Vagina (tissue), 2 donors: ENCODE results near the gene CASP10. TPM values are rescaled to one million over a fixed set of nuclear protein-coding genes. Genes with fewer than 3 reads are reported as not detected.
"Not testable (repeated sequence)": the region's sequence is repeated elsewhere in the genome, so short reads cannot be mapped to it uniquely, and the experiment has no call there.

Experiments used
- DNase-seq, 2 donors: peaks; one replicate each; pipeline ENCODE4 v3.0.0-alpha.2; 2017; ENCODE audit errors: extremely low spot score in 2 of 2
- H3K27ac ChIP-seq: fragments of 200-600 bp; sonication (generic); one replicate; pipeline ENCODE4 v1.5.1; 2019
- H3K27me3 ChIP-seq: fragments of 200-600 bp; sonication (generic); one replicate; pipeline ENCODE4 v1.5.1; 2019
- H3K36me3 ChIP-seq, 2 donors: fragments of 200-600 bp; sonication (generic); one replicate each; pipeline ENCODE4 v1.5.1; 2017 to 2019
- H3K4me1 ChIP-seq: fragments of 200-600 bp; sonication (generic); one replicate; pipeline ENCODE4 v1.5.1; 2019
- H3K4me3 ChIP-seq, 2 donors: fragments of 200-600 bp; sonication (generic); 1 replicate in 1 of 2; 2 replicates in 1 of 2; pipeline ENCODE4 v1.5.1; 2016 to 2019
- H3K9me3 ChIP-seq: fragments of 200-600 bp; sonication (generic); one replicate; pipeline ENCODE4 v1.5.1; 2019
- POLR2A ChIP-seq, 2 donors: fragments of 450-650 bp; IDR thresholded peaks; one replicate each; pipeline ENCODE4 v1.6.1; 2017; ENCODE audit warnings: antibody characterized with exemption in 2 of 2, mild to moderate bottlenecking in 2 of 2, moderate library complexity in 2 of 2
- POLR2AphosphoS5 ChIP-seq, 2 donors: sonication (generic); formaldehyde crosslinking; IDR thresholded peaks; one replicate each; pipeline ENCODE4 v1.9.0; 2017; ENCODE audit warnings: antibody characterized with exemption in 2 of 2, mild to moderate bottlenecking in 2 of 2, low read depth in 1 of 2; ENCODE audit not compliant: insufficient read depth in 1 of 2
- intact Hi-C: fragments of 100-400 bp; cut with DNase I; formaldehyde crosslinking; loops from one replicate; pipeline ENCODE4 v1.15.1; 2023
- total RNA-seq: library from RNA; depleted of rRNA; stranded (reverse); fragments of >200 nt; gene quantifications from one replicate; pipeline ENCODE4 v1.2.3, GENCODE V29; 2016
- TF ChIP-seq, protein P1 (sequence below), 3 experiments: fragments of 450-650 bp in 2 of 3; fragments of 200-600 bp in 1 of 3; sonication (generic) in 1 of 3; IDR thresholded peaks; one replicate each; pipeline ENCODE4 v1.5.1; 2017 to 2019; ENCODE audit warnings: antibody characterized with exemption in 3 of 3, mild to moderate bottlenecking in 2 of 3, moderate library complexity in 2 of 3

CASP10 gene
- total RNA-seq, 1 donor from 2014 or later = 8.3 TPM

DNA sequence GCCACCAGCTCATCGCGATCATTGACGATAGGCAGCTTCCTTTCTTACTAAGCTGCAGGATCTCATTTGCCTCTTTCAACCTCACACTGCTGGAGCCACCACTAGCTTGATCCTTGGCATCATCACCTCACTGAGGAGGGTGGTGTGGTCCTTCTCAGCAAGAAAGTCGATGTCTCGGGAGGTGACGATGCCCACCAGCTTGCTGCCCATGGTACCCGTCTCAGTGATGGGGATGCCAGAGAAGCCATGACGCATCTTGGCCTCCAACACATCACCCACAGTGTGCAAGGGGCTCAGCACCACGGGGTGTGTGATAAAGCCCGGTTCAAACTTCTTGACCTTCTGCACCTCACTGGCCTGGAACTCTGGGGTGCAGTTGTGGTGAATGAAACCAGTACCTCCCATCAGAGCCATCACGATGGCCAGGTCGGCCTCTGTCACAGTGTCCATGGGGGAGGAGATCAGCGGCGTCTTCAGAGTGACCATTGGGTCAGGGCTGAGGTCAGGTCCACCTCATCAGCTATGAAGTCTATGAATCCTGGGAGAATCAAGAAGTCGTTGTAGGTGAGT is 44.5 kb upstream of the CASP10 start:
- Histone ChIP-seq H3K9me3 (no peaks in the 10 kb centered on the region), H3K4me3 (no peak overlapping the region), H3K36me3 (peaks cover 0 to 65% of the 10 kb centered on the region in 2 donors), H3K27ac (no peak overlapping the region), H3K27me3 (no peaks in the 10 kb centered on the region), H3K4me1 (peaks cover 20% of the 10 kb centered on the region)
- TF ChIP-seq POLR2A (IDR thresholded peaks at IDR 0.05) = no peak
- no peak for TF ChIP-seq POLR2AphosphoS5 (IDR thresholded peaks at IDR 0.05; ENCODE audit: insufficient read depth in 1 of 2, low read depth in 1 of 2)
- TF ChIP-seq, protein P1, sequence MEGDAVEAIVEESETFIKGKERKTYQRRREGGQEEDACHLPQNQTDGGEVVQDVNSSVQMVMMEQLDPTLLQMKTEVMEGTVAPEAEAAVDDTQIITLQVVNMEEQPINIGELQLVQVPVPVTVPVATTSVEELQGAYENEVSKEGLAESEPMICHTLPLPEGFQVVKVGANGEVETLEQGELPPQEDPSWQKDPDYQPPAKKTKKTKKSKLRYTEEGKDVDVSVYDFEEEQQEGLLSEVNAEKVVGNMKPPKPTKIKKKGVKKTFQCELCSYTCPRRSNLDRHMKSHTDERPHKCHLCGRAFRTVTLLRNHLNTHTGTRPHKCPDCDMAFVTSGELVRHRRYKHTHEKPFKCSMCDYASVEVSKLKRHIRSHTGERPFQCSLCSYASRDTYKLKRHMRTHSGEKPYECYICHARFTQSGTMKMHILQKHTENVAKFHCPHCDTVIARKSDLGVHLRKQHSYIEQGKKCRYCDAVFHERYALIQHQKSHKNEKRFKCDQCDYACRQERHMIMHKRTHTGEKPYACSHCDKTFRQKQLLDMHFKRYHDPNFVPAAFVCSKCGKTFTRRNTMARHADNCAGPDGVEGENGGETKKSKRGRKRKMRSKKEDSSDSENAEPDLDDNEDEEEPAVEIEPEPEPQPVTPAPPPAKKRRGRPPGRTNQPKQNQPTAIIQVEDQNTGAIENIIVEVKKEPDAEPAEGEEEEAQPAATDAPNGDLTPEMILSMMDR (IDR thresholded peaks at IDR 0.05) = no peak
- intact Hi-C loops = no loop called here
- peak in 1 of 2 donors; percentile 65 for DNase-seq

DNA sequence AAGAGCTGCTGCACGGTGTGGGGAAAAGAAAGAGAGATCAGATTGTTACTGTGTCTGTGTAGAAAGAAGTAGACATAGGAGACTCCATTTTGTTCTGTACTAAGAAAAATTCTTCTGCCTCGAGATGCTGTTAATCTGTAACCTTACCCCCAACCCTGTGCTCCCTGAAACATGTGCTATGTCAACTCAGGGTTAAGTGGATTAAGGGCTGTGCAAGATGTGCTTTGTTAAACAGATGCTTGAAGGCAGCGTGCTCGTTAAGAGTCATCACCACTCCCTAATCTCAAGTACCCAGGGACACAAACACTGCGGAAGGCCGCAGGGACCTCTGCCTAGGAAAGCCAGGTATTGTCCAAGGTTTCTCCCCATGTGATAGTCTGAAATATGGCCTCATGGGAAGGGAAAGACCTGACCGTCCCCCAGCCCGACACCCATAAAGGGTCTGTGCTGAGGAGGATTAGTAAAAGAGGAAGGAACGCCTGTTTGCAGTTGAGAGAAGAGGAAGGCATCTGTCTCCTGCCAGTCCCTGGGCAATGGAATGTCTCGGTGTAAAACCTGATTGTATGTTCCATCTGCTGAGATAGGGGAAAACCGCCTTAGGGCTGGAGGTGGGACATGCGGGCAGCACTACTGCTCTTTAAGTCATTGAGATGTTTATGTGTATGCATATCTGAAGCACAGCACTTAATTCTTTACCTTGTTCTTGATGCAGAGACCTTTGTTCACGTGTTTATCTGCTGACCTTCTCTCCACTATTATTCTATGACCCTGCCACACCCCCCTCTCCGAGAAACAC is 43.8 kb upstream of the CASP10 start:
- DNase-seq, H3K27ac ChIP-seq, intact Hi-C loops, H3K9me3 ChIP-seq, H3K4me3 ChIP-seq, H3K27me3 ChIP-seq: not testable (repeated sequence)
- Histone ChIP-seq H3K36me3 (peaks cover 0 to 64% of the 10 kb centered on the region in 2 donors), H3K4me1 (peaks cover 18% of the 10 kb centered on the region)

DNA sequence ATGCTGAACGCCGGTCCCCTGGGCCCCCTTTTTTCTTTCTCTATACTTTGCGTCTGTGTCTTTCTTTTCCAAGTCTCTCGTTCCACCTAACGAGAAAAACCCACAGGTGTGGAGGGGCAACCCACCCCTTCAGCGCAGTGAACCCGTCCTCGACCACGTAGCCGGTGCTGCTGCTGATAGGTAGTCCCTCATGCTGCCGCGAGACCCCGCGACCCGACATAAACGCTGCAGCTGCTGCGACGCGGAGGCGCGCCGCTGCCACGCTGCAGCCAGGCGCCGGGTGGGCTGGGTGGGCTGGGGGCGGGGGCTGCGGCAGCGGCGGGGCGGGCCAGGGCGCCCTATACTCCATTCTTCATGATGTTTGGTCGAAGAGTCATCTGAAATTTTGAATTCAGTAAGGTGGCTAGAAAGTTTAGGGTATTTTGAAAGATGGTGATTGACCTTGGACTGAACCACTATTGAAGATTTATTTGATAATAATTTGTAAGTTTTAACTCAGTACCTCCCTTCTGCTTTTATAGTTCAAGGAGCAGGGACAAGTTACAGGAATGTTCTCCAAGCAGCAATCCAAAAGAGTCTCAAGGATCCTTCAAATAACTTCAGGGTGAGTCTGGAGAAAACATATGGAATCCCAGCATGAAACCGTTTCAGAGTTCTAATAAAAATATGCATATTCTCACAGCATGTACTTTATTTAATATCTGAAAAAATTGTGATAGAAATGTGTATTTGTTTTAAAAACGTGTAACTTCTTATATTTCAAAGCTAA is 42.9 kb upstream of the CASP10 start:
- H3K4me3 ChIP-seq = no peak overlapping the region
- no peaks in the 10 kb centered on the region for H3K9me3 ChIP-seq
- H3K27me3 ChIP-seq = no peaks in the 10 kb centered on the region
- H3K27ac ChIP-seq = no peak overlapping the region
- no peak for DNase-seq
- peaks cover 10% of the 10 kb centered on the region for H3K4me1 ChIP-seq
- TF ChIP-seq POLR2A (IDR thresholded peaks at IDR 0.05) (no peak), POLR2AphosphoS5 (IDR thresholded peaks at IDR 0.05; ENCODE audit: insufficient read depth in 1 of 2, low read depth in 1 of 2) (no peak)
- TF ChIP-seq, protein P1 (IDR thresholded peaks at IDR 0.05) = no peak
- intact Hi-C loops = no loop called here
- H3K36me3 ChIP-seq = peaks cover 0 to 64% of the 10 kb centered on the region in 2 donors

DNA sequence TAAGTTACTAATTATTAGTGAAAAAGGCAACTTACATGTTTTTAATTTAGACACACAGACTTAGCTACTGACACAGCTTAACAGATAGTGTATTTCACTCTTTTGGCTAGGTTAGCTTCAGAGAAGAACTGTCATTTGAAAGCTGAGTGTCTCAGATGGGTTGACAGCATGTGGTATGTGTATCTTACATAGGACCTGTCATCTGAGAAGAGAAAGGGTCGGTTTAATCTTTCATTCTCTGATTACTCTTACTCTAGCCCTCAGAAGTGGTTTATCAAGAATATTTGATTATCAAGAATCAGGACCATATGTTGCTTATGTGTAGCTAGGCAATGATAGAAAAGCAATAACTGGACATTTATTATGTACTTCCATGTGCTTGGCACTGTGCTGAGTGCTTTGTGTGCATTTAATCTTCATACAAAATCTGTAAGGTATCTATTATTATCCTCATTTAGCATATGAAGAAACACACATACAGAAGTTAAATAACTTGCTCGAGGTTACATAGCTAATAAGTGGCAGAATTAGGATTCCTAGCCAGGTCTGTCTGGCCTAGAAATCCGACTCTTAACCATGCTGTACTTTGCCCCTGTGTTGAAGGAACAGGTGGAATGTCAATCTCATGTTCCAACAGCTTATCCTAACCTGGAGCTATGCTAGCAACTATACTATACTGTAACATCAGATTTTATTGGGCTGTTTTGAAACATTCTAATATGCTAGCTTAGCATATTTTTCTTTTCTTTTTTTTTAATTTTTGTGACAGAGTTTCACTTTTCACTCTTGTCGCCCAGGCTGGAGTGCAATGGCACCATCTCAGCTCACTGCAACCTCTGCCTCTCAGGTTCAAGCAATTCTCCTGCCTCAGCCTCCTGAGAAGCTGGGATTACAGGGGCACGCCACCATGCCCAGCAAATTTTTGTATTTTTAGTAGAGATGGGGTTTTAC is 38.6 kb upstream of the CASP10 start:
- intact Hi-C loops = no loop called here
- H3K4me1 ChIP-seq = no peaks in the 10 kb centered on the region
- no peak overlapping the region for H3K27ac ChIP-seq
- H3K9me3 ChIP-seq = no peaks in the 10 kb centered on the region
- peaks cover 0 to 48% of the 10 kb centered on the region in 2 donors for H3K36me3 ChIP-seq
- H3K27me3 ChIP-seq = no peaks in the 10 kb centered on the region
- no peak for DNase-seq
- TF ChIP-seq POLR2A (IDR thresholded peaks at IDR 0.05) = no peak
- TF ChIP-seq POLR2AphosphoS5 (IDR thresholded peaks at IDR 0.05; ENCODE audit: insufficient read depth in 1 of 2, low read depth in 1 of 2) = no peak
- TF ChIP-seq, protein P1 (IDR thresholded peaks at IDR 0.05) = no peak
- H3K4me3 ChIP-seq = no peak overlapping the region
